ENCODE measurements around the gene ZNF878.

DNA sequence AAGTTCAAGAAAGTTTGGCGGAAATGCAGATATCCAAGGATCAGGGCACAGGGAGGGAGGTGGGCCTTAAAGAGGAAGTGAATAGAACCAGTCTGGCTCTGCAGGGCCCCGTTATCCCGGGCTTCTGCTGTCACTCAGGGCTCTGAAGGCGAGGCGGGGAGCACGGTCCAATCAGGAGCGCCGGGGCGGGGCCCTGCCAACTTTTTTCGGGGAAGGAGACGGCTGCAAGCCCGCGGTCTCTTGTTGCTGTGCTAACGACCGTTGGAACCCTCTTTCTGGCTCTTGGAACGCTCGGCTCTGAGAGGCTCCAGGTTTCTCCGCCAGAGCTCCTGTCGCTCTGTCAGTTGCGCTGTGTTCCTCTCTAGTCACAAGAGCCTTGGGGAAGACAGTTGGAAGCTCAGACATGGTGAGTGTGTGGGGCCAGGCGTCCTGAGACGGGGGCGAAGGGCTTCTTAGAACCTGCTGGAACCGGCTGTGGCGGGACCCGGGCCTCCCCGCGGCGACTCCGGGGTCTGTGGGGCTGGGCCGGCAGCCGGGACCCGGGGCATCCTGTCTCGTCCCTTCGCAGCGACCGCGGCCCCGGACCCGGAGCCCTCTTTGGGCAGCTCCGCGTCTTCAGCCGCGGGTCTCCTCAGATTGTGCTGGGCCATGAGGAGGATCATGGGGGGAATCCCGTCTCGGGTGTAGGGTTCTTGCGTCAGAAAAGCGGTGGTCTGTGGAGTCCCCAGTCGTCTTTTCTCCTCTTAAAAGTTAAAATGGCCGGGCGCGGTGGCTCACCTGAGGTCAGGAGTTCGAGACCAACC lies 39.5 kb upstream of the ZNF878 start:
- TF ChIP-seq CTCF (IDR thresholded peaks at IDR 0.05): no peak
- peak in 2 of 3 donors; percentile 41 to 48 for TF ChIP-seq POLR2A (IDR thresholded peaks at IDR 0.05)
